HG03442 (cell line): ENCODE results near the gene CITED1.
"Not testable (repeated sequence)": the region's sequence is repeated elsewhere in the genome, so short reads cannot be mapped to it uniquely, and the experiment has no call there.

ENCODE experiments used
- ATAC-seq: cut with Tn5 transposase; IDR thresholded peaks from one replicate; pipeline ENCODE4 v1.9.1; 2021; ENCODE audit warnings: mild to moderate bottlenecking, moderate library complexity; ENCODE audit not compliant: unreplicated experiment

Gene CITED1

GRCh38 chrX:72305286-72306084, at the start of gene CITED1:
TSS of gene CITED1 (minus strand) at chrX:72305914. CDS start at chrX:72302869, 3,045 bp downstream.
- ATAC-seq: no peak

- ATAC-seq: no peak
Measured at GRCh38 chrX:72352786-72353185, 47.1 kb upstream of the CITED1 start.

GRCh38 chrX:72351606-72352334, 46.1 kb upstream of the CITED1 start:
- no peak for ATAC-seq

- peak; percentile 99 for ATAC-seq
Measured at GRCh38 chrX:72349190-72349589, 43.5 kb upstream of the CITED1 start.

- no peak for ATAC-seq
Measured at GRCh38 chrX:72348247-72348979, 42.7 kb upstream of the CITED1 start.

GRCh38 chrX:72347366-72347765, 41.7 kb upstream of the CITED1 start:
- no peak for ATAC-seq

- ATAC-seq: no peak
Measured at GRCh38 chrX:72346302-72346949, 40.7 kb upstream of the CITED1 start.

- no peak for ATAC-seq
Measured at GRCh38 chrX:72340626-72341025, 34.9 kb upstream of the CITED1 start.

GRCh38 chrX:72340041-72340440, 34.3 kb upstream of the CITED1 start:
- no peak for ATAC-seq

- no peak for ATAC-seq
Measured at GRCh38 chrX:72330131-72330530, 24.4 kb upstream of the CITED1 start.

- no peak for ATAC-seq
Measured at GRCh38 chrX:72326605-72327300, 21.0 kb upstream of the CITED1 start.

- not testable (repeated sequence) for ATAC-seq
Measured at GRCh38 chrX:72319651-72320050, 13.9 kb upstream of the CITED1 start.

GRCh38 chrX:72317139-72317538, 11.4 kb upstream of the CITED1 start:
- ATAC-seq: no peak

- no peak for ATAC-seq
Measured at GRCh38 chrX:72316408-72317110, 10.8 kb upstream of the CITED1 start.

GRCh38 chrX:72314881-72315280, 9.2 kb upstream of the CITED1 start:
- ATAC-seq: no peak

- ATAC-seq: no peak
Measured at GRCh38 chrX:72313707-72314641, 8.3 kb upstream of the CITED1 start.

- ATAC-seq: no peak
Measured at GRCh38 chrX:72312311-72312940, 6.7 kb upstream of the CITED1 start.
